Measurements from ENCODE around the gene IGSF8. TPM values are rescaled to one million over a fixed set of nuclear protein-coding genes. Genes with fewer than 3 reads are reported as not detected.
"Not testable (repeated sequence)": the region's sequence is repeated elsewhere in the genome, so short reads cannot be mapped to it uniquely, and the experiment has no call there.

IGSF8 gene
- total RNA-seq, 1 donor from 2014 or later, result 42.8 TPM

- no peaks in the 10 kb centered on the region for H3K79me2 ChIP-seq (ENCODE audit: insufficient read depth, low read length)
- peaks cover 44% of the 10 kb centered on the region for H3K27me3 ChIP-seq (ENCODE audit: insufficient read depth, low read length)
- Mint-ChIP-seq H3K4me1 (ENCODE audit: low read depth, unreplicated experiment) (peaks cover 6% of the 10 kb centered on the region), H3K9me3 (ENCODE audit: unreplicated experiment) (no peaks in the 10 kb centered on the region), H3K36me3 (ENCODE audit: low read depth, unreplicated experiment) (peaks cover 2% of the 10 kb centered on the region), H3K27ac (ENCODE audit: unreplicated experiment) (no peak overlapping the region), H3K4me3 (ENCODE audit: unreplicated experiment) (no peak overlapping the region), H3K27me3 (ENCODE audit: low read depth, unreplicated experiment) (peaks cover 52% of the 10 kb centered on the region)
- DNase-seq (ENCODE audit: low read depth) (no peak), FAIRE-seq (no peak)
- no peaks in the 10 kb centered on the region for H3K36me3 ChIP-seq (ENCODE audit: insufficient read depth, low read length)
- H4K20me1 ChIP-seq (ENCODE audit: insufficient read depth, low read length), result no peaks in the 10 kb centered on the region
- no peaks in the 10 kb centered on the region for H3K9me3 ChIP-seq (ENCODE audit: insufficient read depth, low read depth, low read length)
- no peak overlapping the region for H3K27ac ChIP-seq (ENCODE audit: low read depth, low read length)
- H3K9ac ChIP-seq (ENCODE audit: low read length), result no peak overlapping the region
- TF ChIP-seq, protein P1, sequence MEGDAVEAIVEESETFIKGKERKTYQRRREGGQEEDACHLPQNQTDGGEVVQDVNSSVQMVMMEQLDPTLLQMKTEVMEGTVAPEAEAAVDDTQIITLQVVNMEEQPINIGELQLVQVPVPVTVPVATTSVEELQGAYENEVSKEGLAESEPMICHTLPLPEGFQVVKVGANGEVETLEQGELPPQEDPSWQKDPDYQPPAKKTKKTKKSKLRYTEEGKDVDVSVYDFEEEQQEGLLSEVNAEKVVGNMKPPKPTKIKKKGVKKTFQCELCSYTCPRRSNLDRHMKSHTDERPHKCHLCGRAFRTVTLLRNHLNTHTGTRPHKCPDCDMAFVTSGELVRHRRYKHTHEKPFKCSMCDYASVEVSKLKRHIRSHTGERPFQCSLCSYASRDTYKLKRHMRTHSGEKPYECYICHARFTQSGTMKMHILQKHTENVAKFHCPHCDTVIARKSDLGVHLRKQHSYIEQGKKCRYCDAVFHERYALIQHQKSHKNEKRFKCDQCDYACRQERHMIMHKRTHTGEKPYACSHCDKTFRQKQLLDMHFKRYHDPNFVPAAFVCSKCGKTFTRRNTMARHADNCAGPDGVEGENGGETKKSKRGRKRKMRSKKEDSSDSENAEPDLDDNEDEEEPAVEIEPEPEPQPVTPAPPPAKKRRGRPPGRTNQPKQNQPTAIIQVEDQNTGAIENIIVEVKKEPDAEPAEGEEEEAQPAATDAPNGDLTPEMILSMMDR (IDR thresholded peaks at IDR 0.05; ENCODE audit: insufficient read depth, low read depth, low read length), result no peak
- no peak for TF ChIP-seq EZH2 (IDR thresholded peaks at IDR 0.05; ENCODE audit: insufficient read depth, low read length)
- H3K4me2 ChIP-seq (ENCODE audit: low read length), result no peak overlapping the region
- no peaks in the 10 kb centered on the region for H3K4me1 ChIP-seq (ENCODE audit: insufficient read depth, low read length)
- H3K4me3 ChIP-seq (ENCODE audit: insufficient read depth, low read depth, low read length), result no peak overlapping the region
- H2AFZ ChIP-seq (ENCODE audit: low read depth, low read length), result no peak overlapping the region
Observed at GRCh38 chr1:160053548-160054365, 44.7 kb downstream of the IGSF8 start.

GRCh38 chr1:160052936-160053335 is 45.5 kb downstream of the IGSF8 start:
- Mint-ChIP-seq H3K9me3 (ENCODE audit: unreplicated experiment) (no peaks in the 10 kb centered on the region), H3K27ac (ENCODE audit: unreplicated experiment) (no peak overlapping the region), H3K36me3 (ENCODE audit: low read depth, unreplicated experiment) (peaks cover 2% of the 10 kb centered on the region), H3K4me3 (ENCODE audit: unreplicated experiment) (no peak overlapping the region), H3K27me3 (ENCODE audit: low read depth, unreplicated experiment) (peaks cover 47% of the 10 kb centered on the region), H3K4me1 (ENCODE audit: low read depth, unreplicated experiment) (peaks cover 9% of the 10 kb centered on the region)
- Histone ChIP-seq H3K9ac (ENCODE audit: low read length) (no peak overlapping the region), H3K4me2 (ENCODE audit: low read length) (no peak overlapping the region), H3K27ac (ENCODE audit: low read depth, low read length) (no peak overlapping the region), H2AFZ (ENCODE audit: low read depth, low read length) (no peak overlapping the region), H3K4me1 (ENCODE audit: insufficient read depth, low read length) (no peaks in the 10 kb centered on the region), H3K9me3 (ENCODE audit: insufficient read depth, low read depth, low read length) (no peaks in the 10 kb centered on the region), H3K4me3 (ENCODE audit: insufficient read depth, low read depth, low read length) (no peak overlapping the region), H3K79me2 (ENCODE audit: insufficient read depth, low read length) (no peaks in the 10 kb centered on the region), H3K27me3 (ENCODE audit: insufficient read depth, low read length) (peaks cover 47% of the 10 kb centered on the region), H4K20me1 (ENCODE audit: insufficient read depth, low read length) (no peaks in the 10 kb centered on the region), H3K36me3 (ENCODE audit: insufficient read depth, low read length) (no peaks in the 10 kb centered on the region)
- TF ChIP-seq EZH2 (IDR thresholded peaks at IDR 0.05; ENCODE audit: insufficient read depth, low read length), result no peak
- TF ChIP-seq, protein P1 (IDR thresholded peaks at IDR 0.05; ENCODE audit: insufficient read depth, low read depth, low read length), result no peak
- DNase-seq (ENCODE audit: low read depth) (no peak), FAIRE-seq (no peak)

DNA sequence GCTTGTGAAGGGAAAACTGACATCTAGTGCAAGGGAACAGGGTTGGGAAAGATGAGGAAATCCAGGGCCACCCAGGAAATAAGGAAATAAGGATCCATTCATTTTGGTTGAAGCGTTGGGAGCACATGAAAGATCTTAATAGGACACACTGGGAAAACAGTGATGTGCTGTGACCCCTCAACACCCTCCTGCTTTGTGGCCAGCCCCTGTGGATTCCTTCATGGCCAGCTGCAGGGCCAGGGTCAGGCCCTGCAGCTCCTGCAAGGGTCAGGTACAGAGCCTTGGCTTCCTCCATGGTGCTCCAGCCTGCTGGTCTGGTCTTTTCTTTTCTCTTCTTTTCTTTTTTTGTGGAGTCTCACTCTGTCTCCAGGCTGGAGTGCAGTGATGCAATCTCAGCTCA is 47.8 kb downstream of the IGSF8 start:
- Histone ChIP-seq H3K27ac (ENCODE audit: low read depth, low read length) (no peak overlapping the region), H3K9me3 (ENCODE audit: insufficient read depth, low read depth, low read length) (no peaks in the 10 kb centered on the region), H3K4me3 (ENCODE audit: insufficient read depth, low read depth, low read length) (no peak overlapping the region), H4K20me1 (ENCODE audit: insufficient read depth, low read length) (no peaks in the 10 kb centered on the region), H3K79me2 (ENCODE audit: insufficient read depth, low read length) (no peaks in the 10 kb centered on the region), H3K36me3 (ENCODE audit: insufficient read depth, low read length) (no peaks in the 10 kb centered on the region), H3K4me1 (ENCODE audit: insufficient read depth, low read length) (peaks cover 5% of the 10 kb centered on the region), H3K4me2 (ENCODE audit: low read length) (no peak overlapping the region), H2AFZ (ENCODE audit: low read depth, low read length) (no peak overlapping the region), H3K27me3 (ENCODE audit: insufficient read depth, low read length) (peaks cover 39% of the 10 kb centered on the region), H3K9ac (ENCODE audit: low read length) (no peak overlapping the region)
- DNase-seq (ENCODE audit: low read depth), result no peak
- TF ChIP-seq, protein P1 (IDR thresholded peaks at IDR 0.05; ENCODE audit: insufficient read depth, low read depth, low read length), result no peak
- no peak for TF ChIP-seq EZH2 (IDR thresholded peaks at IDR 0.05; ENCODE audit: insufficient read depth, low read length)
- Mint-ChIP-seq H3K27me3 (ENCODE audit: low read depth, unreplicated experiment) (peaks cover 38% of the 10 kb centered on the region), H3K36me3 (ENCODE audit: low read depth, unreplicated experiment) (peaks cover under 1% of the 10 kb centered on the region), H3K27ac (ENCODE audit: unreplicated experiment) (no peak overlapping the region), H3K4me3 (ENCODE audit: unreplicated experiment) (no peak overlapping the region), H3K4me1 (ENCODE audit: low read depth, unreplicated experiment) (peaks cover 19% of the 10 kb centered on the region), H3K9me3 (ENCODE audit: unreplicated experiment) (no peaks in the 10 kb centered on the region)
- no peak for FAIRE-seq

DNA sequence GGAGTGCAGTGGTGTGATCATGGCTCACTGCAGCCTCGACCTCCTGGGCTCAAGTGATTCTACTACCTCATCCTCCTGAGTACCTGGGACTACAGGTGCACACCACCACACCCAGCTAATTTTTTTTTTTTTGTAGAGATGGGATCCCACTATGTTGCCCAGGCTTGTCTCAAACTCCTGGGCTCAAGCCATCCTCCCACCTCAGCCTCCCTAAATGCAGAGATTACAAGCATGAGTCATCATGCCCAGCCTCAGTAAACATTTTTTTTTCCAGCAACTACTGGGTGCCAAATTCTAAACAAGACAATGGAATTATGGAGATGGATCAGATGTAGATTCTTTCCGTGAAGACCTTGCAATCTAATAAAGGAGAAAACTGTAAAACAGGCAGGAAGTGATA is 48.2 kb downstream of the IGSF8 start:
- not testable (repeated sequence) for H3K4me3 ChIP-seq (ENCODE audit: insufficient read depth, low read depth, low read length); H2AFZ ChIP-seq (ENCODE audit: low read depth, low read length); H3K9ac ChIP-seq (ENCODE audit: low read length); H3K36me3 Mint-ChIP-seq (ENCODE audit: low read depth, unreplicated experiment); H3K79me2 ChIP-seq (ENCODE audit: insufficient read depth, low read length); FAIRE-seq; DNase-seq (ENCODE audit: low read depth); H3K36me3 ChIP-seq (ENCODE audit: insufficient read depth, low read length); H3K9me3 Mint-ChIP-seq (ENCODE audit: unreplicated experiment); H3K4me1 ChIP-seq (ENCODE audit: insufficient read depth, low read length); H3K4me2 ChIP-seq (ENCODE audit: low read length); H3K27ac ChIP-seq (ENCODE audit: low read depth, low read length); H3K9me3 ChIP-seq (ENCODE audit: insufficient read depth, low read depth, low read length); H3K4me3 Mint-ChIP-seq (ENCODE audit: unreplicated experiment); H4K20me1 ChIP-seq (ENCODE audit: insufficient read depth, low read length); H3K27ac Mint-ChIP-seq (ENCODE audit: unreplicated experiment)
- H3K27me3 ChIP-seq (ENCODE audit: insufficient read depth, low read length), result peaks cover 36% of the 10 kb centered on the region
- H3K27me3 Mint-ChIP-seq (ENCODE audit: low read depth, unreplicated experiment), result peaks cover 36% of the 10 kb centered on the region
- peaks cover 19% of the 10 kb centered on the region for H3K4me1 Mint-ChIP-seq (ENCODE audit: low read depth, unreplicated experiment)
